ENCODE measurements around the gene RHBDD1. TPM values are rescaled to one million over a fixed set of nuclear protein-coding genes. Genes with fewer than 3 reads are reported as not detected.

The RHBDD1 gene
- total RNA-seq, 2 donors from 2014 or later = 7.9 to 9.9 TPM

- WGBS, 2 donors = 75 to 78% methylated on average over 4 of the region's 4 CpGs
- Histone ChIP-seq H3K4me3 (no peak overlapping the region), H3K36me3 (replicated peaks in 1 of 2; ENCODE audit: insufficient read depth in 1 of 2, low read depth in 2 of 2) (no peaks in the 10 kb centered on the region), H3K27ac (no peak overlapping the region), H3K27me3 (no peaks in the 10 kb centered on the region), H3K4me1 (no peaks in the 10 kb centered on the region), H3K9me3 (no peaks in the 10 kb centered on the region)
- DNase-seq (no peak), ATAC-seq (no peak)
- intact Hi-C loops (cut with DNase I) = no loop called here
- TF ChIP-seq CTCF (IDR thresholded peaks at IDR 0.05) = no peak
Observed at GRCh38 chr2:226888971-226889370, 53.1 kb downstream of the RHBDD1 start.

- no peaks in the 10 kb centered on the region for H3K4me1 ChIP-seq
- 93 to 100% methylated on average over 1 of the region's 1 CpG for WGBS, 2 donors
- DNase-seq (no peak), ATAC-seq (no peak)
- intact Hi-C loops (cut with DNase I) = no loop called here
- H3K4me3 ChIP-seq = no peak overlapping the region
- H3K9me3 ChIP-seq = no peaks in the 10 kb centered on the region
- no peaks in the 10 kb centered on the region for H3K27me3 ChIP-seq
- no peak overlapping the region for H3K27ac ChIP-seq
- TF ChIP-seq POLR2A (IDR thresholded peaks at IDR 0.05) (no peak), CTCF (IDR thresholded peaks at IDR 0.05) (no peak)
- H3K36me3 ChIP-seq (replicated peaks in 1 of 2; ENCODE audit: insufficient read depth in 1 of 2, low read depth in 2 of 2) = no peaks in the 10 kb centered on the region
Observed at GRCh38 chr2:226890286-226890685, 54.4 kb downstream of the RHBDD1 start.

- no peak overlapping the region for H3K4me3 ChIP-seq
- no peaks in the 10 kb centered on the region for H3K27me3 ChIP-seq
- no peak overlapping the region for H3K27ac ChIP-seq
- DNase-seq = no peak
- H3K4me1 ChIP-seq = no peaks in the 10 kb centered on the region
- 82 to 84% methylated on average over 2 of the region's 2 CpGs for WGBS, 2 donors
- intact Hi-C loops (cut with DNase I) = no loop called here
- no peaks in the 10 kb centered on the region for H3K36me3 ChIP-seq (replicated peaks in 1 of 2; ENCODE audit: insufficient read depth in 1 of 2, low read depth in 2 of 2)
- no peaks in the 10 kb centered on the region for H3K9me3 ChIP-seq
- ATAC-seq = no peak
- TF ChIP-seq POLR2A (IDR thresholded peaks at IDR 0.05) = no peak
- no peak for TF ChIP-seq CTCF (IDR thresholded peaks at IDR 0.05)
Observed at GRCh38 chr2:226891780-226892590, 56.1 kb downstream of the RHBDD1 start.

GRCh38 chr2:226892729-226893128, 56.9 kb downstream of the RHBDD1 start:
- ATAC-seq (no peak), DNase-seq (no peak)
- TF ChIP-seq POLR2A (IDR thresholded peaks at IDR 0.05) (no peak), CTCF (IDR thresholded peaks at IDR 0.05) (no peak)
- Histone ChIP-seq H3K36me3 (replicated peaks in 1 of 2; ENCODE audit: insufficient read depth in 1 of 2, low read depth in 2 of 2) (no peaks in the 10 kb centered on the region), H3K4me3 (no peak overlapping the region), H3K4me1 (no peaks in the 10 kb centered on the region), H3K9me3 (no peaks in the 10 kb centered on the region), H3K27ac (no peak overlapping the region), H3K27me3 (no peaks in the 10 kb centered on the region)
- intact Hi-C loops (cut with DNase I) = no loop called here
- 69 to 71% methylated on average over 3 of the region's 3 CpGs for WGBS, 2 donors

GRCh38 chr2:226893216-226893615, 57.4 kb downstream of the RHBDD1 start:
- intact Hi-C loops (cut with DNase I) = no loop called here

More at GRCh38 chr2:226893216-226893615, 57.4 kb downstream of the RHBDD1 start:
- H3K27me3 ChIP-seq = no peaks in the 10 kb centered on the region
- H3K9me3 ChIP-seq = no peaks in the 10 kb centered on the region
- H3K4me1 ChIP-seq = no peaks in the 10 kb centered on the region
- no peaks in the 10 kb centered on the region for H3K36me3 ChIP-seq (replicated peaks in 1 of 2; ENCODE audit: insufficient read depth in 1 of 2, low read depth in 2 of 2)
- H3K27ac ChIP-seq = no peak overlapping the region
- no peak for ATAC-seq
- 84 to 87% methylated on average over 4 of the region's 4 CpGs for WGBS, 2 donors
- no peak for TF ChIP-seq CTCF (IDR thresholded peaks at IDR 0.05)
- no peak for DNase-seq
- no peak overlapping the region for H3K4me3 ChIP-seq
